Measurements from ENCODE around the gene FAHD1. TPM values are rescaled to one million over a fixed set of nuclear protein-coding genes. Genes with fewer than 3 reads are reported as not detected.

FAHD1 gene
- total RNA-seq: 62.6 and 71.5 TPM in 2 replicates

GRCh38 chr16:1826691-1827573 is at the start of gene FAHD1, which contains the start of gene HAGH:
Gene FAHD1 (plus strand): TSS chr16:1827206. CDS start chr16:1827239, 33 bp downstream.
Gene HAGH (minus strand): TSS chr16:1826825. CDS start chr16:1826787, 38 bp downstream.

DNA sequence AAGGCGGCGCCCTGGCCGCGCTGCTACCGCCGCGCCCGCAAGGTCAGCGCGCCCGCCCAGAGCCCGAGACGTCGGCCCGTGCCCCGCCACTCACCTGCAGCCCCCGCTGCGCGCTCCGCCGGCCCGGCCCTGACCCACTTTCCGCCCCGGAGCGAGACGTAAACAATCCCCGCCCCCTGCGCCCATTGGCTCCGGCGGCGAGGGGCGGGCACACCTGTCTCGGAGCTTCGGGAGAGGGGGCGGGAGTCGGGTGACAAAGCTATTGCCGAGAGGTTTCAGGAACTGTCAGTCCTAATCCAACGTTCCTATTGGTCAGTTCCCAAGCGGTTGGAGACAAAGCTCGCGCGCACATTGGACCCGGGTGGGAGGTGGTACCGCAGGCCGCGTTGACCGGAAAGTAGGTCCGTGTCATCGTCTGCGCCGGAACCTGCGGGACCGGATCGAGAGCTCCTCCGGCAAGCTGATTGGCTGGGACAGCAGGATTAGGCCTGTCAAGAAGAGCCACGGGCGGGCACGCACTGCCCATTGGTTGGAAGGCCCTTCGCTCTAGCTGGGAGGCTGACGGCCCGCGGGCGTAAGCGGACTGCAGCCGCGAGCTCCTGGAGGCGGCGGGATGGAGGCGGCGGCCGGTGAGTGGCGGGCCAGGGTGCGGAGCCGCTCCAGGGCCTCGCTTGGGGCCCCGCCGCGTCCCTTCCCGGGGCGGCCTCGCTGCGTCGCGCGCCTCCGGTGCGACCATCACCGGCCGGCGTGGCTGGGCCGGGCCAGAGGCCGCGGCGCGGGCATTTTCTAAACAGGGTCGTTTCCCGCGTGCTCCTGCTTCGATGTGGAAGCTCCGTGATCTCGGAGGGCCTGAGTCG is 44.4 kb upstream of the FAHD1 start, which contains the start of the genes NUBP2 and SPSB3:
Gene NUBP2, plus strand, starts transcription at position 553 of the 857 bp plus-strand sequence. Its CDS starts 61 bp downstream, at position 614.
Gene SPSB3, minus strand, starts transcription at position 164 of the 857 bp plus-strand sequence. CDS start 1,088 bp downstream, outside the sequence.

DNA sequence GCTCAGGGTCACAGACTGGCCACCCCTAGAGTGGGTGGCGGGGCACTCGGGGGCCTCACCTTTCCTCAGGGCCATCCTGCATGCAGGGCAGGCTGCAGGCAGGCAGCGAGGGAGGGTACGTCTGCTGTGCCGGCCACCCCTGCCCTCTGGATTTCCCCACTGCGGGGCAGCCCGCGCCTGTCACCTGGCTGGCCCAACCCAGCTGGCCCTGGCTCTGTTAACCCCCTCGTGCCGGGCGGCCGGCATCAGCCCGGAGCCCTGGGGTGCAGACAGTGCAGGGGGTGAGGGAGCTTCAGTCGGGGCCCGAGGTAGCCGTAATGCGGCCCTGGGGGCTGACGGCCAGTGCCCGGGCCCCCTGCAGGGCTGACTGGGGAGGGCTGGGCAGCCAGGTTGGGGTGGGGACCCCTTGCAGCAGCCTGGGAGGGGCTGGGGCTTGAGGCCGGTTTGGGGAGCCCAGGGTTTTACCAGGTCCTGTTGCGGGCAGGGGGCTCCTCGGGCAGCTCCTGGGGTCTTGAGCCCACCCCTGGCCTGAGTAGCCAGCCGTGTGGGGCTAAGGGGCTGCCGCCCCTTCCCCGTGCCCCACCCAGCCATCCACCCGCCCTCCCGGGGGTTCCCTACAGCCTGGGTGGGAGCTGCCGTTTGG is 33.3 kb upstream of the FAHD1 start, which contains the start of gene IGFALS:
Gene IGFALS, minus strand, starts transcription at position 128 of the 643 bp plus-strand sequence. Its CDS starts 53 bp downstream, at position 75.

DNA sequence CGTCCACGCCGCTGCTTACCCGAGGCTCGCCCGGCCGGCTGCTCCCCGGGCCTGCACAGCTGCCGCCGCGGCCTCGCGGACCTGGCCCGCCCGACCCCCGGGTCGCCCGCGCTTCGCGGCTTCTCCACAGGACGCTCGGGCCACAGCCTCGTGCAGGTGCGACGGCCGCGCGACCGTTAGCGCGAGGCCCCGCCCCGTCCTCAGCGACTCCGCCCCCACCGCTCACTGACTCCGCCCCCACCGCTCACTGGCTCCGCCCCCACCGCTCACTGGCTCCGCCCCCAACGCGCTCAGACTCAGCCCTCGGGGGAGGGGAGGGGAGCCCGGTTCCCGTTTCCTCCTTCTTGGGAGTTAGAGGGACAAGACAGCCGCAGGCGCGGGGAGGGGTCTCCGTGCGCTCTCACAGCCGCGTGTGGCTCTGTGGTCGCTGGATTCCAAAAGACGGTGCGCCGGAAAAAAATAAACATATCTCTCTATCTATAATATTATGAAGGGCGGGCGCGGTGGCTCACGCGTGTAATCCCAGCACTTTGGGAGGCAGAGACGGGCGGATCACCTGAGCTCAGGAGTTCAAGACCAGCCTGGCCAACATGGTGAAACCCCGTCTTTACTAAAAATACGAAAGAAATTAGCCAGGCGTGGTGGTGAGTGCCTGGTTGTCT is 45.1 kb downstream of the FAHD1 start, which contains the start of gene MEIOB:
Gene MEIOB, minus strand, starts transcription at position 191 of the 662 bp plus-strand sequence. CDS start 3,989 bp downstream, outside the sequence.

Other genes starting within 250 kb of the FAHD1 start
- gene IFT140, start 215.1 kb upstream of the FAHD1 start, total RNA-seq: 18.2 and 25.9 TPM in 2 replicates
- gene CRAMP1, start 214.8 kb upstream of the FAHD1 start, total RNA-seq: 3.7 and 5.2 TPM in 2 replicates
- gene JPT2, start 148.9 kb upstream of the FAHD1 start, total RNA-seq: 52.3 and 55.0 TPM in 2 replicates
- gene MAPK8IP3, start 121.0 kb upstream of the FAHD1 start, total RNA-seq: 25.7 and 46.2 TPM in 2 replicates
- 71.9 and 85.4 TPM in 2 replicates for gene NME3, start 55.7 kb upstream of the FAHD1 start, total RNA-seq
- 7.7 and 9.6 TPM in 2 replicates for gene EME2, start 54.4 kb upstream of the FAHD1 start, total RNA-seq
- gene MRPS34, start 54.1 kb upstream of the FAHD1 start, total RNA-seq: 45.1 and 90.1 TPM in 2 replicates
- gene SPSB3, start 44.6 kb upstream of the FAHD1 start, total RNA-seq: 21.5 and 37.5 TPM in 2 replicates
- 52.7 and 84.4 TPM in 2 replicates for gene NUBP2, start 44.2 kb upstream of the FAHD1 start, total RNA-seq
- gene IGFALS, start 33.5 kb upstream of the FAHD1 start, total RNA-seq: not detected in 2 replicates
- gene HAGH, start 381 bp upstream of the FAHD1 start, total RNA-seq: 70.5 and 79.0 TPM in 2 replicates
- 0.28 TPM in 1 of 2 replicates, not detected in the other for gene MEIOB, start 45.0 kb downstream of the FAHD1 start, total RNA-seq
- not detected in 2 replicates for gene HS3ST6, start 91.2 kb downstream of the FAHD1 start, total RNA-seq
- gene MSRB1, start 116.0 kb downstream of the FAHD1 start, total RNA-seq: 3.1 and 11.5 TPM in 2 replicates
- gene RPL3L, start 127.5 kb downstream of the FAHD1 start, total RNA-seq: under 0.01 TPM in 1 of 2 replicates, not detected in the other
- 84.0 and 160 TPM in 2 replicates for gene NDUFB10, start 132.3 kb downstream of the FAHD1 start, total RNA-seq
- gene RPS2, start 137.6 kb downstream of the FAHD1 start, total RNA-seq: 1,090 and 2,696 TPM in 2 replicates
- gene RNF151, start 139.7 kb downstream of the FAHD1 start, total RNA-seq: not detected in 2 replicates
- 27.1 and 56.0 TPM in 2 replicates for gene TBL3, start 144.8 kb downstream of the FAHD1 start, total RNA-seq
- gene NOXO1, start 154.3 kb downstream of the FAHD1 start, total RNA-seq: under 0.01 TPM in 1 of 2 replicates, not detected in the other
- gene GFER, start 157.0 kb downstream of the FAHD1 start, total RNA-seq: 9.0 and 10.2 TPM in 2 replicates
- 2.3 and 2.8 TPM in 2 replicates for gene SYNGR3, start 162.8 kb downstream of the FAHD1 start, total RNA-seq
- gene ZNF598, start 182.6 kb downstream of the FAHD1 start, total RNA-seq: 8.5 and 21.1 TPM in 2 replicates
- gene NPW, start 192.6 kb downstream of the FAHD1 start, total RNA-seq: 0.28 and 0.58 TPM in 2 replicates
- gene NHERF2, start 199.7 kb downstream of the FAHD1 start, total RNA-seq: 20.6 and 41.8 TPM in 2 replicates
- 20.6 and 28.9 TPM in 2 replicates for gene NTHL1, start 220.6 kb downstream of the FAHD1 start, total RNA-seq
- gene TSC2, start 220.8 kb downstream of the FAHD1 start, total RNA-seq: 35.9 and 45.7 TPM in 2 replicates